PFSK-1 (cell line): Measurements from ENCODE around the gene GDF2.

Experiments used
- FOXP2 ChIP-seq: optimal IDR thresholded peaks from 2 replicates; pipeline ENCODE3; 2011; ENCODE audit warnings: borderline replicate concordance, control low read depth, inconsistent platforms; ENCODE audit not compliant: insufficient read depth; ENCODE audit errors: extremely low read length, extremely low read depth
- SIN3A ChIP-seq: IDR thresholded peaks from 2 replicates; pipeline ENCODE4 v1.6.1; 2012; ENCODE audit warnings: mild to moderate bottlenecking, low read length, moderate library complexity, borderline replicate concordance; ENCODE audit not compliant: insufficient read depth
- TAF1 ChIP-seq: IDR thresholded peaks from 2 replicates; pipeline ENCODE4 v1.6.1; 2012; ENCODE audit warnings: low read length, control low read depth, borderline replicate concordance; ENCODE audit not compliant: insufficient read depth

DNA sequence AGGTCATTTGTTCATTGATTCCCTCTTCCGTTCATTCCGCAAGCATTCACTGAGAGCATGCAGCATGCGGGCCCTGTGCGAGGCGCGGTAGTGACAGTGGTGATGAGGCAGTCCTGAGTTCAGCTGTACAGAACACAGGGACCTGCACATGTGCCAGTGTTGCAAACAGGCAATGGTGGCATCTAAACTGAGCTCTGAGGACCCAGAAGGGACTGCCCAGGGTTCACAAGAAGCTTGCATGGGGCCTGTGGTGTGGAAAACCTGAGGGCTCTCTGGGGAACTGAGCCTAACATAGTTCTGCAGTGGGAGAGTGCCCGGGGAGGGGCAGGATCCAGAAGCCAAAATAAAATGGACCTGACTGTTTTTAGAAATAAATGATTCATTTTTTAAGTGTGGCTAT, 48.6 kb downstream of the GDF2 start:
- TF ChIP-seq TAF1 (no peak), FOXP2 (no peak), SIN3A (no peak)
